ENCODE measurements around the gene CTBP1. TPM values are rescaled to one million over a fixed set of nuclear protein-coding genes. Genes with fewer than 3 reads are reported as not detected.

The CTBP1 gene
- total and polyA plus RNA-seq, 2 experiments from 2014 or later: 74.0 to 192 TPM

GRCh38 chr4:1220566-1220965 is 28.4 kb downstream of the CTBP1 start:
- Histone ChIP-seq H3K4me3 (no peak overlapping the region), H3K4me2 (no peak overlapping the region), H3K36me3 (ENCODE audit: insufficient read depth) (peaks cover 11% of the 10 kb centered on the region), H3K4me1 (ENCODE audit: insufficient read depth) (no peaks in the 10 kb centered on the region), H3K27ac (ENCODE audit: low read depth) (no peak overlapping the region), H4K20me1 (replicated peaks; ENCODE audit: insufficient read depth) (peaks cover 8% of the 10 kb centered on the region; the same call in 1 of the 2 replicates), H3F3A (replicated peaks; ENCODE audit: low read depth) (no peaks in the 10 kb centered on the region), H2AFZ (no peak overlapping the region), H3K79me2 (replicated peaks; ENCODE audit: insufficient read depth) (no peaks in the 10 kb centered on the region; the same call in 1 of the 2 replicates), H3K27me3 (ENCODE audit: insufficient read depth) (no peaks in the 10 kb centered on the region), H3K9me2 (ENCODE audit: insufficient read depth) (no peaks in the 10 kb centered on the region)
- no peak for DNase-seq (ENCODE audit: low spot score)
- H3K27ac Mint-ChIP-seq: no peak overlapping the region
- no peaks in the 10 kb centered on the region for H3K9me3 Mint-ChIP-seq
- no peaks in the 10 kb centered on the region; the same call in 2 of the 3 replicates for H3K4me1 Mint-ChIP-seq
- ATAC-seq: no peak
- TF ChIP-seq JUNB (IDR thresholded peaks at IDR 0.05; ENCODE audit: unreplicated experiment) (no peak), EZH2 (IDR thresholded peaks at IDR 0.05; ENCODE audit: low read depth, unreplicated experiment) (no peak)
- peaks cover 43% of the 10 kb centered on the region for H3K36me3 Mint-ChIP-seq (ENCODE audit: low read depth)
- peaks cover 15% of the 10 kb centered on the region for H3K27me3 Mint-ChIP-seq (ENCODE audit: insufficient read depth, low read depth, poor library complexity)
- H3K4me3 Mint-ChIP-seq: no peak overlapping the region

GRCh38 chr4:1219566-1219950 is 29.4 kb downstream of the CTBP1 start:
- H3K79me2 ChIP-seq (replicated peaks; ENCODE audit: insufficient read depth): no peaks in the 10 kb centered on the region; the same call in 1 of the 2 replicates
- ATAC-seq (no peak), DNase-seq (ENCODE audit: low spot score) (no peak)
- H3K4me2 ChIP-seq: no peak overlapping the region
- Mint-ChIP-seq H3K27me3 (ENCODE audit: insufficient read depth, low read depth, poor library complexity) (peaks cover 10% of the 10 kb centered on the region), H3K4me3 (no peak overlapping the region), H3K9me3 (no peaks in the 10 kb centered on the region), H3K4me1 (no peaks in the 10 kb centered on the region; the same call in 2 of the 3 replicates), H3K27ac (no peak overlapping the region), H3K36me3 (ENCODE audit: low read depth) (peaks cover 42% of the 10 kb centered on the region)
- H3K27ac ChIP-seq (ENCODE audit: low read depth): no peak overlapping the region
- no peak overlapping the region for H3K4me3 ChIP-seq
- no peaks in the 10 kb centered on the region for H3K27me3 ChIP-seq (ENCODE audit: insufficient read depth)
- peaks cover 8% of the 10 kb centered on the region; the same call in 1 of the 2 replicates for H4K20me1 ChIP-seq (replicated peaks; ENCODE audit: insufficient read depth)
- H3K4me1 ChIP-seq (ENCODE audit: insufficient read depth): no peaks in the 10 kb centered on the region
- no peaks in the 10 kb centered on the region for H3F3A ChIP-seq (replicated peaks; ENCODE audit: low read depth)
- TF ChIP-seq, protein P1, sequence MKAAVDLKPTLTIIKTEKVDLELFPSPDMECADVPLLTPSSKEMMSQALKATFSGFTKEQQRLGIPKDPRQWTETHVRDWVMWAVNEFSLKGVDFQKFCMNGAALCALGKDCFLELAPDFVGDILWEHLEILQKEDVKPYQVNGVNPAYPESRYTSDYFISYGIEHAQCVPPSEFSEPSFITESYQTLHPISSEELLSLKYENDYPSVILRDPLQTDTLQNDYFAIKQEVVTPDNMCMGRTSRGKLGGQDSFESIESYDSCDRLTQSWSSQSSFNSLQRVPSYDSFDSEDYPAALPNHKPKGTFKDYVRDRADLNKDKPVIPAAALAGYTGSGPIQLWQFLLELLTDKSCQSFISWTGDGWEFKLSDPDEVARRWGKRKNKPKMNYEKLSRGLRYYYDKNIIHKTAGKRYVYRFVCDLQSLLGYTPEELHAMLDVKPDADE (IDR thresholded peaks at IDR 0.05): no peak
- no peak for TF ChIP-seq EZH2 (IDR thresholded peaks at IDR 0.05; ENCODE audit: low read depth, unreplicated experiment)
- TF ChIP-seq ZNF114 (CRISPR knock-in tag; IDR thresholded peaks at IDR 0.05): no peak
- no peak for TF ChIP-seq ZNF331 (CRISPR knock-in tag; IDR thresholded peaks at IDR 0.05; ENCODE audit: low read depth)
- no peak for TF ChIP-seq CREB1 (CRISPR knock-in tag; IDR thresholded peaks at IDR 0.05; ENCODE audit: low read depth)
- TF ChIP-seq, protein P2, sequence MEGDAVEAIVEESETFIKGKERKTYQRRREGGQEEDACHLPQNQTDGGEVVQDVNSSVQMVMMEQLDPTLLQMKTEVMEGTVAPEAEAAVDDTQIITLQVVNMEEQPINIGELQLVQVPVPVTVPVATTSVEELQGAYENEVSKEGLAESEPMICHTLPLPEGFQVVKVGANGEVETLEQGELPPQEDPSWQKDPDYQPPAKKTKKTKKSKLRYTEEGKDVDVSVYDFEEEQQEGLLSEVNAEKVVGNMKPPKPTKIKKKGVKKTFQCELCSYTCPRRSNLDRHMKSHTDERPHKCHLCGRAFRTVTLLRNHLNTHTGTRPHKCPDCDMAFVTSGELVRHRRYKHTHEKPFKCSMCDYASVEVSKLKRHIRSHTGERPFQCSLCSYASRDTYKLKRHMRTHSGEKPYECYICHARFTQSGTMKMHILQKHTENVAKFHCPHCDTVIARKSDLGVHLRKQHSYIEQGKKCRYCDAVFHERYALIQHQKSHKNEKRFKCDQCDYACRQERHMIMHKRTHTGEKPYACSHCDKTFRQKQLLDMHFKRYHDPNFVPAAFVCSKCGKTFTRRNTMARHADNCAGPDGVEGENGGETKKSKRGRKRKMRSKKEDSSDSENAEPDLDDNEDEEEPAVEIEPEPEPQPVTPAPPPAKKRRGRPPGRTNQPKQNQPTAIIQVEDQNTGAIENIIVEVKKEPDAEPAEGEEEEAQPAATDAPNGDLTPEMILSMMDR (conservative IDR thresholded peaks at IDR 0.05; ENCODE audit: low read depth in 2 of 2): no peak
- no peak for TF ChIP-seq JUNB (IDR thresholded peaks at IDR 0.05; ENCODE audit: unreplicated experiment)
- H2AFZ ChIP-seq: no peak overlapping the region
- no peaks in the 10 kb centered on the region for H3K9me2 ChIP-seq (ENCODE audit: insufficient read depth)
- peaks cover 6% of the 10 kb centered on the region for H3K36me3 ChIP-seq (ENCODE audit: insufficient read depth)

All from GM23338 (cell line).